Kidney (tissue), 22 donors: Measurements from ENCODE around the gene RNF212. TPM values are rescaled to one million over a fixed set of nuclear protein-coding genes. Genes with fewer than 3 reads are reported as not detected.

ENCODE experiments used
- DNase-seq, 5 donors: peaks; one replicate each; pipeline ENCODE4 v3.0.0-alpha.2; 2013 to 2020
- FAIRE-seq: peaks from 2 replicates; lab custom pipeline; 2012; peaks lifted over from hg19 to GRCh38; lab: Jason Lieb, UNC
- H3K27ac ChIP-seq, 2 donors: one replicate each; pipeline ENCODE4 v1.7.0; 2013; ENCODE audit warnings: low read depth in 2 of 2, low read length in 2 of 2, inconsistent platforms in 1 of 2
- H3K27me3 ChIP-seq: one replicate; pipeline ENCODE4 v1.7.1; 2013; ENCODE audit warnings: low read length, inconsistent platforms; ENCODE audit not compliant: control insufficient read depth, insufficient read depth
- H3K36me3 ChIP-seq, 3 donors: one replicate each; pipeline versions ENCODE4 v1.7.0 to v1.7.1; 2013; ENCODE audit warnings: low read length in 3 of 3, control low read depth in 1 of 3, inconsistent platforms in 1 of 3; ENCODE audit not compliant: insufficient read depth in 3 of 3, control insufficient read depth in 2 of 3
- H3K4me1 ChIP-seq, 3 donors: one replicate each; pipeline versions ENCODE4 v1.7.0 to v1.7.1; 2013; ENCODE audit warnings: low read length in 3 of 3, inconsistent platforms in 1 of 3, low read depth in 1 of 3; ENCODE audit not compliant: control insufficient read depth in 2 of 3, insufficient read depth in 2 of 3
- H3K4me3 ChIP-seq, 3 donors: one replicate each; pipeline versions ENCODE4 v1.7.0 to v1.8.1; 2013; ENCODE audit warnings: low read length in 3 of 3, control low read depth in 1 of 3, inconsistent platforms in 1 of 3
- H3K9ac ChIP-seq, 3 donors: one replicate each; pipeline versions ENCODE4 v1.7.0 to v1.7.1; 2013; ENCODE audit warnings: low read length in 3 of 3, control low read depth in 1 of 3, inconsistent platforms in 1 of 3
- H3K9me3 ChIP-seq, 3 donors: one replicate each; pipeline versions ENCODE4 v1.7.0 to v1.7.1; 2013; ENCODE audit warnings: low read length in 3 of 3, control low read depth in 1 of 3, inconsistent platforms in 1 of 3; ENCODE audit not compliant: control insufficient read depth in 2 of 3, insufficient read depth in 1 of 3
- intact Hi-C: fragments of 100-400 bp; cut with DNase I; formaldehyde crosslinking; loops from one replicate; pipeline ENCODE4 v1.11.1; 2022
- long read RNA-seq, 10 donors: library from polyadenylated mRNA in 1 of 10; unstranded in 1 of 10; transcript quantifications; one replicate each; pipeline ENCODE4 v2.0.0 and lab custom pipeline, GENCODE V29; 2021 to 2026
- polyA plus RNA-seq: library from polyadenylated mRNA; stranded (reverse); fragments of 350-450 nt; fragmentation: Illumina TruSeq; extraction: RNeasy Lipid Tissue Mini Kit (QIAGEN cat#74804); gene quantifications from one replicate; pipeline ENCODE4 v1.2.3, GENCODE V29; 2014; ENCODE audit warnings: low read depth, low replicate concordance; ENCODE audit not compliant: insufficient read depth
- total RNA-seq: library from RNA; stranded (reverse); fragmentation: NEBNext Ultra II Directional; extraction: Animal tissue kit (Norgen Biotek cat#: 25700); gene quantifications from one replicate; pipeline ENCODE4 v1.2.1, GENCODE V29; 2021
- TF ChIP-seq, protein P1 (sequence below): IDR thresholded peaks from 3 replicates; pipeline ENCODE4 v1.5.1; 2012; ENCODE audit warnings: mild to moderate bottlenecking, moderate library complexity, borderline replicate concordance; ENCODE audit not compliant: insufficient read depth; ENCODE audit errors: extremely low read depth
- donor health status: control.
- donor health status: control.
- donor health status: control.
- donor health status: control.
- donor health status: control.
- donor health status: DM: yes; HTN: yes; CAD: no.
- donor health status: Normal renal cell carcinoma (clear cell type).

The RNF212 gene, protein sequence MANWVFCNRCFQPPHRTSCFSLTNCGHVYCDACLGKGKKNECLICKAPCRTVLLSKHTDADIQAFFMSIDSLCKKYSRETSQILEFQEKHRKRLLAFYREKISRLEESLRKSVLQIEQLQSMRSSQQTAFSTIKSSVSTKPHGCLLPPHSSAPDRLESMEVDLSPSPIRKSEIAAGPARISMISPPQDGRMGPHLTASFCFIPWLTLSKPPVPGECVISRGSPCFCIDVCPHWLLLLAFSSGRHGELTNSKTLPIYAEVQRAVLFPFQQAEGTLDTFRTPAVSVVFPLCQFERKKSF
- total RNA-seq (5.3 TPM), polyA plus RNA-seq (20.8 TPM)
- long read RNA-seq, donor 1, partial matches to known transcripts: 0 of 1 reads
- long read RNA-seq, donor 1, other reads (novel, unspliced or antisense): 0 of 1 reads
- long read RNA-seq, donor 2, partial matches to known transcripts: 0 of 1 reads
- long read RNA-seq, donor 2, other reads (novel, unspliced or antisense): 0 of 1 reads
- long read RNA-seq, donor 3, partial matches to known transcripts: 0 of 1 reads
- long read RNA-seq, donor 3, other reads (novel, unspliced or antisense): 0 of 1 reads
- long read RNA-seq, donor 4: 0 reads
- long read RNA-seq, donor 5: 0 reads
- long read RNA-seq, donor 6, partial matches to known transcripts: 0 of 1 reads
- long read RNA-seq, donor 6, other reads (novel, unspliced or antisense): 0 of 1 reads
- long read RNA-seq, donor 7, partial matches to known transcripts: 0 of 3 reads
- long read RNA-seq, donor 7, other reads (novel, unspliced or antisense): 2 of 3 reads
- long read RNA-seq, donor 8, partial matches to known transcripts: 0 of 2 reads
- long read RNA-seq, donor 8, other reads (novel, unspliced or antisense): 0 of 2 reads
- long read RNA-seq, donor 9: 0 reads
- long read RNA-seq, donor 10, partial matches to known transcripts: 0 of 1 reads
- long read RNA-seq, donor 10, other reads (novel, unspliced or antisense): 0 of 1 reads

GRCh38 chr4:1113311-1114009 is at the start of gene RNF212:
Gene RNF212 (minus strand): TSS chr4:1113564. CDS start chr4:1113464, 100 bp downstream.
- FAIRE-seq: no peak
- H3K36me3 ChIP-seq: no peaks in the 10 kb centered on the region
- H3K27me3 ChIP-seq: no peaks in the 10 kb centered on the region
- peak within 1 kb of the TSS in 1 of 3 donors; percentile 50 for H3K4me3 ChIP-seq
- intact Hi-C loops: no loop called here
- peak within 1 kb of the TSS in 1 of 2 donors; percentile 37 for H3K27ac ChIP-seq
- peaks cover 0 to 18% (median 0%) of the 10 kb centered on the region in 3 donors for H3K4me1 ChIP-seq
- no peak within 1 kb of the TSS for H3K9ac ChIP-seq
- TF ChIP-seq, protein P1, sequence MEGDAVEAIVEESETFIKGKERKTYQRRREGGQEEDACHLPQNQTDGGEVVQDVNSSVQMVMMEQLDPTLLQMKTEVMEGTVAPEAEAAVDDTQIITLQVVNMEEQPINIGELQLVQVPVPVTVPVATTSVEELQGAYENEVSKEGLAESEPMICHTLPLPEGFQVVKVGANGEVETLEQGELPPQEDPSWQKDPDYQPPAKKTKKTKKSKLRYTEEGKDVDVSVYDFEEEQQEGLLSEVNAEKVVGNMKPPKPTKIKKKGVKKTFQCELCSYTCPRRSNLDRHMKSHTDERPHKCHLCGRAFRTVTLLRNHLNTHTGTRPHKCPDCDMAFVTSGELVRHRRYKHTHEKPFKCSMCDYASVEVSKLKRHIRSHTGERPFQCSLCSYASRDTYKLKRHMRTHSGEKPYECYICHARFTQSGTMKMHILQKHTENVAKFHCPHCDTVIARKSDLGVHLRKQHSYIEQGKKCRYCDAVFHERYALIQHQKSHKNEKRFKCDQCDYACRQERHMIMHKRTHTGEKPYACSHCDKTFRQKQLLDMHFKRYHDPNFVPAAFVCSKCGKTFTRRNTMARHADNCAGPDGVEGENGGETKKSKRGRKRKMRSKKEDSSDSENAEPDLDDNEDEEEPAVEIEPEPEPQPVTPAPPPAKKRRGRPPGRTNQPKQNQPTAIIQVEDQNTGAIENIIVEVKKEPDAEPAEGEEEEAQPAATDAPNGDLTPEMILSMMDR: no peak
- H3K9me3 ChIP-seq: no peaks in the 10 kb centered on the region
- DNase-seq: peak; percentile 40 to 83 (median 58)

GRCh38 chr4:1160351-1160750 is 47.0 kb upstream of the RNF212 start:
- TF ChIP-seq, protein P1: no peak
- Histone ChIP-seq H3K27me3 (no peaks in the 10 kb centered on the region), H3K9ac (no peak overlapping the region), H3K27ac (no peak overlapping the region), H3K4me1 (no peaks in the 10 kb centered on the region), H3K4me3 (no peak overlapping the region), H3K9me3 (peaks cover 0 to 15% (median 0%) of the 10 kb centered on the region in 3 donors), H3K36me3 (no peaks in the 10 kb centered on the region)
- DNase-seq (no peak), FAIRE-seq (no peak)
- intact Hi-C loops: no loop called here

- no peak for FAIRE-seq
- intact Hi-C loops: no loop called here
Measured at GRCh38 chr4:1156069-1156468, 42.7 kb upstream of the RNF212 start.

More at GRCh38 chr4:1156069-1156468, 42.7 kb upstream of the RNF212 start:
- H3K9me3 ChIP-seq: peaks cover 0 to 15% (median 0%) of the 10 kb centered on the region in 3 donors
- H3K4me1 ChIP-seq: peaks cover 0 to 5% (median 0%) of the 10 kb centered on the region in 3 donors
- TF ChIP-seq, protein P1: no peak
- H3K4me3 ChIP-seq: no peak overlapping the region
- H3K27me3 ChIP-seq: no peaks in the 10 kb centered on the region
- no peaks in the 10 kb centered on the region for H3K36me3 ChIP-seq
- no peak overlapping the region for H3K27ac ChIP-seq
- DNase-seq: no peak
- H3K9ac ChIP-seq: no peak overlapping the region
